ENCODE results near the gene PURA.

- TF ChIP-seq POLR2A (IDR thresholded peaks at IDR 0.05; ENCODE audit: low read depth, low read length), result no peak
- TF ChIP-seq TAF1 (IDR thresholded peaks at IDR 0.05; ENCODE audit: borderline replicate concordance, low read depth, low read length), result no peak
Observed at GRCh38 chr5:140150201-140150600, 36.3 kb downstream of the PURA start.

Measured in GM12892 (cell line).